ENCODE results near the gene RING1.

The RING1 gene

DNA sequence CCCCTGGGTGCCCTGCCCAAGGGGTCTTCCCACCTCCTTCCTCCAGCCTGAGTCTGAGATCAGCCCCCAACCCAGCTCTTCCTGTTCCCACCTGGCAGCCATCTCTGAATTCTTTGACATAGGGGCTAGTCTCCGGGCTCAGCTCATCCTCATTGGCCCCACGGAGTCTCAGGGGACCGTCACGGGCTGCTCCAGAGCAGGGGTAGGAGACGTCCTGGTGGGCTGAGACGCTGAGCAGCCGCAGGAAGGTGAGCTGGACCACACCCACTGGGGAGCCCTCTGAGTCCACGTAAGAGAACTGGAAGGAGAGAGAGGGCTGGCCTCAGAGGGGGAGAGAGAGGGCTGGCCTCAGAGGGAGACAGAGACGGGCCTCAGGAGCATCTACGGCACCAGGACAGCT, 44.1 kb upstream of the RING1 start:
- CTCF ChIA-PET: interaction anchor here (0.8 to 2.3 kb wide), 8 partner anchors 8 to 164 kb away, joined by 3 to 12 read pairs (median 4); no protein-coding TSS in a partner anchor

GRCh38 chr6:33164665-33165373, 43.5 kb upstream of the RING1 start:
- no peak for TF ChIP-seq CTCF (IDR thresholded peaks at IDR 0.05; ENCODE audit: control extremely low read depth, extremely low read depth, low read depth, missing control alignments)
- CTCF ChIA-PET: interaction anchor here (0.8 to 2.3 kb wide), 6 partner anchors 7 to 164 kb away, joined by 3 to 12 read pairs (median 4); no protein-coding TSS in a partner anchor

More for the DNA sequence above, 44.1 kb upstream of the RING1 start:
- POLR2A ChIA-PET: interaction anchor here (1.1 kb wide), 1 partner anchor 192 kb away, joined by 3 read pairs; no protein-coding TSS in a partner anchor
- no peak for DNase-seq (ENCODE audit: extremely low spot score)
- no peak for TF ChIP-seq CTCF (IDR thresholded peaks at IDR 0.05; ENCODE audit: control extremely low read depth, extremely low read depth, low read depth, missing control alignments)

DNA sequence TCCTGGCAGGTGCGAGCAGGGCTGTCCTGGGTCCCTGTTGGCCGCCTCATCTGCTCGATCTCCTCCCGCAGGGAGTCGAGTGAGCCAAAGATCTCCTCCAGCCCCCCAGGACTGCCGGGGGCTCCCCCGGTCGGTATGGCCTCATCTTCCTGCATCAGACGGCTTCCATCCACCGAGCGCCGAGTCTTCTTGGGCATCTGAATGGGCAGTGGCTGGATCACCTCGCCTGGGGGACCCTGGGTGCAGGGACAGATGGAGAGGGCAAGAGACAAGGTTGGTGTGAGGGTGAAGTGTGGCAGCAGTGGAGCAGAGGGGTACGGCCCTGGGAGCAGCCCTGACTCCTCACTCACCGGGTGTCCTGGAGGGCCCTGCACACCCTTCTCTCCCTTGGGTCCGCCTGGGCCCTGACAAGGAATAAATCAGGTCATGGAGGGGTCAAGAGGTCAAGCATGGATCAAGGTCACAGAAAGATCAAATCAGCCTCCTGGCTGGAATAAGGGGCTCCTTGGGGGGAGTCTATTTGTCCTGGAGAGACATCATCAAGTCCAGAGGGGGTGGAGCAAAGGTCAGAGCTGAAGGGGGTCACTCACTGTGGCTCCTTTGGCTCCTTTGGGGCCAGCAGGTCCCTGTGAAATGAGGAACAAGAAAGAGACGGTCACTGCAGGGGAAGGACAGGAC, 42.6 kb upstream of the RING1 start:
- POLR2A ChIA-PET: no interaction called here
- DNase-seq (ENCODE audit: extremely low spot score): no peak
- TF ChIP-seq CTCF (IDR thresholded peaks at IDR 0.05; ENCODE audit: control extremely low read depth, extremely low read depth, low read depth, missing control alignments): no peak
- CTCF ChIA-PET: interaction anchor here (2.2 to 2.3 kb wide), 2 partner anchors 8 to 83 kb away, joined by 8 to 12 read pairs; no protein-coding TSS in a partner anchor

More at GRCh38 chr6:33164665-33165373, 43.5 kb upstream of the RING1 start:
- POLR2A ChIA-PET: interaction anchor here (1.1 kb wide), 1 partner anchor 193 kb away, joined by 3 read pairs; no protein-coding TSS in a partner anchor
- DNase-seq (ENCODE audit: extremely low spot score): no peak

DNA sequence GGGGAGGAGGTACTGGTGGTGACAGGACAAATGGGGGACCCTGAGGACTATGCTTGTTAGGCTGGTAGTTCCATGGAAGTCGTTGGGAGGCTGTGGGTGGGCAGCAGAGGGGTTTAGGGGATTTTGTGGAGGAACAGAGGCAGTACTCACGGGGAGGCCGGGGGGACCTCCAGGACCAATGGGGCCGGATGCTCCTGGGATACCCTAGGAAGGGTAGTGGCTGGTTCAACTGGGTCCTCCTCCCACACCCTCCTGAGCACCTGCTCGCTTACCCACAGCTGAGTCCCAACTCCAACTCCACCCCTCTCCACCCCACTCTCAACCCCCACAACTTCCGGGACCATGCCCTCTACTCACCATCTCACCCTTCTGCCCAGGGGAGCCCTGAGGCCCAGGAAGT, 41.9 kb upstream of the RING1 start:
- TF ChIP-seq CTCF (IDR thresholded peaks at IDR 0.05; ENCODE audit: control extremely low read depth, extremely low read depth, low read depth, missing control alignments): no peak
- no peak for DNase-seq (ENCODE audit: extremely low spot score)
- ChIA-PET POLR2A (interaction anchor here (0.6 kb wide), 1 partner anchor 1501 kb away, joined by 6 read pairs; the partner anchor contains the start of gene CSNK2B), CTCF (interaction anchor here (1.2 to 2.3 kb wide), 2 partner anchors 16 to 82 kb away, joined by 4 to 8 read pairs; no protein-coding TSS in a partner anchor)

- CTCF ChIA-PET: interaction anchor here (1.2 kb wide), 1 partner anchor 16 kb away, joined by 4 read pairs; no protein-coding TSS in a partner anchor
- POLR2A ChIA-PET: interaction anchor here (0.6 kb wide), 1 partner anchor 1501 kb away, joined by 6 read pairs; the partner anchor contains the start of gene CSNK2B
- DNase-seq (ENCODE audit: extremely low spot score): no peak
- no peak for TF ChIP-seq CTCF (IDR thresholded peaks at IDR 0.05; ENCODE audit: control extremely low read depth, extremely low read depth, low read depth, missing control alignments)
Observed at GRCh38 chr6:33166811-33167210, 41.5 kb upstream of the RING1 start.

Data from GM10248 (cell line).